ENCODE results near the gene PEPD. TPM values are rescaled to one million over a fixed set of nuclear protein-coding genes. Genes with fewer than 3 reads are reported as not detected.

PEPD gene
- total RNA-seq, 1 experiment from 2014 or later, result 40.5 TPM

- no peak for TF ChIP-seq CBX3 (IDR thresholded peaks at IDR 0.05; ENCODE audit: low read depth)
- no peak for TF ChIP-seq ZNF274 (IDR thresholded peaks at IDR 0.05; ENCODE audit: low read depth, low read length)
- TF ChIP-seq POLR2A (IDR thresholded peaks at IDR 0.05; ENCODE audit: borderline replicate concordance, extremely low read depth, insufficient read depth, insufficient read length), result no peak
- TF ChIP-seq FOSL1 (IDR thresholded peaks at IDR 0.05; ENCODE audit: low read depth), result no peak
- no peak for TF ChIP-seq REST (IDR thresholded peaks at IDR 0.05; ENCODE audit: low read depth)
These were observed 116.4 kb downstream of the PEPD start (continued) for GRCh38 chr19:33405254-33405552.

GRCh38 chr19:33404506-33405253 lies 116.9 kb downstream of the PEPD start:
- Histone ChIP-seq H3K4me1 (ENCODE audit: control insufficient read depth in 1 of 2, insufficient read depth in 2 of 2, low read length in 2 of 2) (no peaks in the 10 kb centered on the region), H3K27me3 (ENCODE audit: insufficient read depth, low read length) (no peaks in the 10 kb centered on the region), H3K27ac (ENCODE audit: low read depth, low read length) (no peak overlapping the region), H2AFZ (ENCODE audit: low read depth, low read length, poor library complexity, severe bottlenecking) (no peak overlapping the region), H3K9ac (ENCODE audit: low read length) (no peak overlapping the region), H3K79me2 (ENCODE audit: insufficient read depth, low read length) (no peaks in the 10 kb centered on the region), H3K9me2 (ENCODE audit: insufficient read depth) (no peaks in the 10 kb centered on the region), H3K4me2 (ENCODE audit: low read length) (no peak overlapping the region), H3K9me3 (ENCODE audit: control insufficient read depth in 1 of 2, insufficient read depth in 1 of 2, low read depth in 1 of 2, low read length in 2 of 2) (no peaks in the 10 kb centered on the region), H4K20me1 (ENCODE audit: insufficient read depth) (no peaks in the 10 kb centered on the region), H3K36me3 (ENCODE audit: control insufficient read depth in 1 of 2, insufficient read depth in 2 of 2, low read length in 2 of 2) (no peaks in the 10 kb centered on the region), H3K4me3 (replicated peaks in 1 of 2; ENCODE audit: low read depth in 1 of 2, low read length in 2 of 2) (no peak overlapping the region)
- no peak for ATAC-seq
- RAD21 ChIA-PET (ENCODE audit: low non-redundant PET in 1 of 2, low total read pairs in 2 of 2, uncharacterized antibody in 2 of 2, unreplicated experiment in 2 of 2), result interaction anchor here in 1 of 2 experiments (0.7 to 1.2 kb wide), 2 partner anchors 11 to 169 kb away, joined by 3 read pairs; no protein-coding TSS in a partner anchor
- no TSS peak for BruUV-seq (replicated peaks)
- POLR2A ChIA-PET, result no interaction called here
- intact Hi-C loops (cut with micrococcal nuclease), result loop anchor here (10.0 kb wide), 1 partner anchor 260 kb away; no protein-coding TSS in a partner anchor
- DNase-seq (ENCODE audit: low read depth, low spot score), result no peak
- no peak for TF ChIP-seq SIN3A (IDR thresholded peaks at IDR 0.05; ENCODE audit: low read depth)
- no peak for TF ChIP-seq ZNF274 (IDR thresholded peaks at IDR 0.05; ENCODE audit: low read depth, low read length)
- no peak for TF ChIP-seq MAX (IDR thresholded peaks at IDR 0.05)
- TF ChIP-seq ATF3 (IDR thresholded peaks at IDR 0.05), result no peak
- TF ChIP-seq EGR1 (IDR thresholded peaks at IDR 0.05; ENCODE audit: low read depth), result no peak
- no peak for TF ChIP-seq ZFX (IDR thresholded peaks at IDR 0.05)
- no peak for TF ChIP-seq YY1 (IDR thresholded peaks at IDR 0.05; ENCODE audit: extremely low read depth, insufficient replicate concordance, low read depth, low read length)
- no peak for TF ChIP-seq FOSL1 (IDR thresholded peaks at IDR 0.05; ENCODE audit: low read depth)
- TF ChIP-seq CBX3 (IDR thresholded peaks at IDR 0.05; ENCODE audit: low read depth), result no peak
- TF ChIP-seq POLR2A (IDR thresholded peaks at IDR 0.05; ENCODE audit: borderline replicate concordance, extremely low read depth, insufficient read depth, insufficient read length), result no peak
- TF ChIP-seq CEBPB (IDR thresholded peaks at IDR 0.05; ENCODE audit: low read depth), result no peak
- no peak for TF ChIP-seq POLR2AphosphoS5 (IDR thresholded peaks at IDR 0.05; ENCODE audit: low read depth, low read length)
- TF ChIP-seq RAD21 (IDR thresholded peaks at IDR 0.05; ENCODE audit: low read depth), result no peak
- no peak for TF ChIP-seq JUND (IDR thresholded peaks at IDR 0.05)
- CTCF ChIA-PET, result interaction anchor here (1.1 to 2.4 kb wide), 4 partner anchors 12 to 220 kb away, joined by 4 to 18 read pairs (median 6); no protein-coding TSS in a partner anchor

Data from HCT116 (cell line).